ENCODE data around the gene RAB11FIP4.

Gene RAB11FIP4

DNA sequence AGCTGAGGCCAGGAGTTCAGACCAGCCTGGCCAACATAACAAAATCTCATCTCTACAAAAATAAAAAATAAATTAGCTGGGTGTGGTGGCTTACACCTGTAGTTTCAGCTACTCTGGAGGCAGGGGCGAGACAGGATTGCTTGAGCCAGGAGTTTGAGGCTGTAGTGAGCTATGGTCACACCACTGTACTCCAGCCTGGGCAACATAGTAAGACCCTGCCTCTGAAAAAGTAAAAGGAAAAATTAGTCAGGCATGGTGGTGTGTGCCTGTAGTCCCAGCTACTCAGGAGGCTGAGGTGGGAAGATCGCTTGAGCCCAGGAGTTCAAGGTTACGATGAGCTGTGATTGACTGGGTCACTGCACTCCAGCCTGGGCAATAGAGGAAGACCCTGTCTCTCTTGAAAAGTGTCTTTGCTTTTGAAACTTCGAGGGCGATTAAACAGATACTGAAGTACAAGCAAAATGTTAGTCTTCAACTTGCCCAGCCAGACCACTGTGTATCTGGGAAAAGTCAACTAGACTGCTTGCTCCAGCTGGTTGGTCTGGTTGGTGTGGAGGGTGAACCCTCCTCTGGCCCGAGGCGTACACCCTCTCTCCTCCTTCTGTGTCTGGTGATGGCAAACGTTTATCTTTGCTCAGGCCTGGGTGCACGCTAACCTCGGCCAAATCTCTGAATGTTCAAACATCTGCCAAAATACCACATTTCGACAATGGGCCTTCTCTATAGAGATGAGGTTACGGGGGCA lies 174.9 kb downstream of the RAB11FIP4 start:
- no peaks in the 10 kb centered on the region for H3K9me3 Mint-ChIP-seq
- no peak overlapping the region for H3K4me3 Mint-ChIP-seq
- H3K36me3 Mint-ChIP-seq: no peaks in the 10 kb centered on the region
- no peak overlapping the region for H3K27ac Mint-ChIP-seq
- peaks cover 6% of the 10 kb centered on the region for H3K4me1 Mint-ChIP-seq
- no peaks in the 10 kb centered on the region for H3K27me3 Mint-ChIP-seq

- Mint-ChIP-seq H3K9me3 (no peaks in the 10 kb centered on the region), H3K27ac (no peak overlapping the region), H3K4me3 (no peak overlapping the region), H3K4me1 (peaks cover under 1% of the 10 kb centered on the region), H3K36me3 (no peaks in the 10 kb centered on the region), H3K27me3 (no peaks in the 10 kb centered on the region)
Measured at GRCh38 chr17:31566992-31567373, 175.5 kb downstream of the RAB11FIP4 start.

DNA sequence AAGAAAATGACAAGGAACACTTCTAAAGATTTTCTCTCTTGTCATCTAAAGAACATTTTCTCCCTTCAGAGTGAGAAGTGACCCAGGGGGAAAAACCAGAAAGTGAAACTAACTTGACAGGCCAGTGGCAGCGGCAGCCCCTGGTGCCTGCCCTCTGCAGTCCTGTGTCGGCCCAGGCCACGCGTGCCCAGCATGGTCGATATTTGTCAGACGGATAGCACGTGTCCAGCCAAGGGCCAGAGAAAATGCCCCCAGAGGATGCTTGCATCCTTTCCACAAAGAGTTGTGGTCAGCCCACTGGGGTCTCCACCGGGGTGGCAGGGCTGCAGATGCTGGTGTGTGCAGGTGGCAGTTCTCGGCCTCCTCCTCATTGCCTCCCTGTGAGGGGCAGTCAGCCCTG lies 176.6 kb downstream of the RAB11FIP4 start:
- no peak overlapping the region for H3K27ac Mint-ChIP-seq
- no peak overlapping the region for H3K4me3 Mint-ChIP-seq
- H3K27me3 Mint-ChIP-seq: no peaks in the 10 kb centered on the region
- H3K36me3 Mint-ChIP-seq: no peaks in the 10 kb centered on the region
- H3K4me1 Mint-ChIP-seq: no peaks in the 10 kb centered on the region
- H3K9me3 Mint-ChIP-seq: no peaks in the 10 kb centered on the region

DNA sequence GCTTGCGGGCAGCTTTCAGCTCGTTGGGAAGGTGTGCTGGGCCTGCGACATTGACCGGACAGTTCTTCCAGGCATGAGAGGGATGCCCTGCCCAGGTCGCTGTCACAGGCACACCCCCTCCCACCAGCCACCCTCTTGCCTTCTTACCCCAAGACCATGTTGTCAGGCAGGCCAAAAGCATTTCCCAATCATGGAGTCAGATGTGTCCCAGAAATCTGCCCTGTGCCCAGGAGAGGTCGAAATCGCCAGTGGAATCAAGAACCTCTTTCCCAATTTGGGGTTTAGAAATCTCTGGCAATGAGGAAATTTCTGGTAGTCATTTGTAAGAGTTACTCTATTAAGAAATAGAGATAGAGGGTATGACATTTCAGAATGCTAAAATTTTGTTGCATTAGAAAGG lies 177.1 kb downstream of the RAB11FIP4 start:
- Mint-ChIP-seq H3K9me3 (no peaks in the 10 kb centered on the region), H3K27ac (no peak overlapping the region), H3K36me3 (no peaks in the 10 kb centered on the region), H3K27me3 (no peaks in the 10 kb centered on the region), H3K4me1 (no peaks in the 10 kb centered on the region), H3K4me3 (no peak overlapping the region)

DNA sequence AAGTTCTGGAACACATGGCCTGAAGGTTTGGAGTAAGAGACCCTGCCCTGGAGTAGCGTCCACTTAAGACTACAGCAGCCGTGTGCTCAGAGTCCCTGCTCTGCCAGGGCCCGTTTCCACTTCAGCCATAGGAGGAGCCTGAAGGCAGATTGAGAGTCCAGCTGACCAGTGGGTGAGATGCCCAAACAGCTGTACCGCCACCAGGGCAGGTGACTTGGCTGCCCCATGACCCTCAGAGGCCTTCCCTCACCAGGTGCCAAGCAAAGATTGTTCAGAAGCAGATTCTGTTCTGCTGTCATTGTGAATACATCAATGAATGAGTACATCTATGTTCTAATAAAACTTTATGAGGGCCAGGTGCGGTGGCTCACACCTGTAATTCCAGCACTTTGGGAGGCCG lies 178.8 kb downstream of the RAB11FIP4 start:
- Mint-ChIP-seq H3K4me1 (no peaks in the 10 kb centered on the region), H3K9me3 (no peaks in the 10 kb centered on the region), H3K27ac (no peak overlapping the region), H3K36me3 (no peaks in the 10 kb centered on the region), H3K27me3 (no peaks in the 10 kb centered on the region), H3K4me3 (no peak overlapping the region)

DNA sequence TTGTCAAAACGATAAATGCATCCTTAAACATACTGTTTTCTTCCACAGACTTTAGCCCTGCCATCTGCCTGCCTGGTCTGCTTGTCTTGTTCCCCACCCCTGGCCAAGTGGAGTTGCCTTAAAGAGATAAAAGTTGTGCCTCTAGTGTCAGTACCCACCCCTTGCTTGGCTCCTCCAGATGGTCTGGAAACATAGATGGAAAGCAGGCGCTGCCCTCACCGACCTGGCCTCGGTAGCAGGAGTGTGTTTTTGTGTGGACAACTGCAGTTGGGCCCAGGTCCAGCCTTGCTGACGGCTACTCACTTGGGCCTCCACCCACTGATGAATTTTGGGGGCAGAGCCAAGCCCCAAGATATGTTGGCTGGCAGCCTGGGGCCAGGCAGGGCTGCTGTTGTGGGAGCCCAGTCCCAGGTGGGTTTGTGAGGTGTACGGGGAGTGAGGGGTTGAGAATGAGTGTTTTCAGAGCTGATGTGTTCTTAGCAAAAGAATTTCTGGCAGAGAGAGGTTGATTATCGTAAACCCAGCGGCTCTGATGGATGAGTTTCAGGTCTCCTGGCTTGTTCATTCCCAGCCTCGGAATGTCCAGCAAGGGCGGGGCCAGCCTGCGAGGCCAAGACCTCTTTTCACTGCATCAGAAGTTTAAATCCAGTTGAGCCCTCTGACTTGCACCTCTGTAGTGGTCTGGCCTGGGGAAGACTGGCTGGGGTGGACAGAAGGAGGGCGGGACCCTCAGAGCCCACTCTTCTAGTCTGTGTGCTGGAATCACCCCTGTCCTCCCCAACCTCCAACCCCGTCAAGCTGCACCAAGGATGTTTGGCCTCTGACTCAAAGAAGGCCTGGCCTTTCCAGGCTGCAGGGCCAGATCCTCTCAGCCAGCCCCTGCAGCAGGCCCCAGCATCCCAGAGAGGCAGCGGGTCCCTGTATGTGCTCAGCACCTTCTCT lies 179.7 kb downstream of the RAB11FIP4 start:
- Mint-ChIP-seq H3K36me3 (no peaks in the 10 kb centered on the region), H3K27me3 (no peaks in the 10 kb centered on the region), H3K27ac (no peak overlapping the region)

DNA sequence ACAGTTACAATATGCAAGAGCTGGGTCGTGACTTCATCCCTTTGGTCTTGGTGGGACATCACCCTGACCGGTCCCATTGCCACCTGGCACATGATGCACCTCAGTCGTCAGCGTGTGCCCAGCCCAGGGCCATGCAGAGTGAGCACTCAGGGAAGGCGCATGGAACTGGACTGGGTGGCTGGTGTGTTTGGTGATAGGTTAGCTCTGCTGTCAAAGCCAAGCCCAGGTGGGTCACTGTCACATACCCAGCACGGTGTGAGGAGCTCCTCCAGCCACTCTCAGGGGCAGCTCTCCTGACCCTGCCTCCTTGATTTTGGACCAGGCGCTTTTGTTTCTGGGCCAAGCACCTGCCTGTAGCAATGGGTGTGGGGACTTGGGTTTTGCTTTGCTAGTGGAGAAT lies 180.9 kb downstream of the RAB11FIP4 start:
- no peaks in the 10 kb centered on the region for H3K4me1 Mint-ChIP-seq
- H3K36me3 Mint-ChIP-seq: no peaks in the 10 kb centered on the region
- no peaks in the 10 kb centered on the region for H3K9me3 Mint-ChIP-seq
- H3K27ac Mint-ChIP-seq: no peak overlapping the region
- H3K27me3 Mint-ChIP-seq: no peaks in the 10 kb centered on the region
- H3K4me3 Mint-ChIP-seq: no peak overlapping the region

More for the DNA sequence above, 179.7 kb downstream of the RAB11FIP4 start:
- Mint-ChIP-seq H3K4me3 (no peak overlapping the region), H3K9me3 (no peaks in the 10 kb centered on the region), H3K4me1 (no peaks in the 10 kb centered on the region)

- no peaks in the 10 kb centered on the region for H3K27me3 Mint-ChIP-seq
- H3K4me1 Mint-ChIP-seq: no peaks in the 10 kb centered on the region
- H3K9me3 Mint-ChIP-seq: no peaks in the 10 kb centered on the region
- no peak overlapping the region for H3K4me3 Mint-ChIP-seq
- no peaks in the 10 kb centered on the region for H3K36me3 Mint-ChIP-seq
- no peak overlapping the region for H3K27ac Mint-ChIP-seq
Measured at GRCh38 chr17:31573047-31573446, 181.6 kb downstream of the RAB11FIP4 start.

- H3K36me3 Mint-ChIP-seq: no peaks in the 10 kb centered on the region
- H3K27ac Mint-ChIP-seq: no peak overlapping the region
- no peaks in the 10 kb centered on the region for H3K4me1 Mint-ChIP-seq
- H3K9me3 Mint-ChIP-seq: no peaks in the 10 kb centered on the region
- no peaks in the 10 kb centered on the region for H3K27me3 Mint-ChIP-seq
- no peak overlapping the region for H3K4me3 Mint-ChIP-seq
Measured at GRCh38 chr17:31573861-31574260, 182.4 kb downstream of the RAB11FIP4 start.

- no peaks in the 10 kb centered on the region for H3K9me3 Mint-ChIP-seq
- H3K27ac Mint-ChIP-seq: no peak overlapping the region
- H3K27me3 Mint-ChIP-seq: no peaks in the 10 kb centered on the region
- no peaks in the 10 kb centered on the region for H3K4me1 Mint-ChIP-seq
- no peaks in the 10 kb centered on the region for H3K36me3 Mint-ChIP-seq
- no peak overlapping the region for H3K4me3 Mint-ChIP-seq
Measured at GRCh38 chr17:31574458-31574857, 183.0 kb downstream of the RAB11FIP4 start.

DNA sequence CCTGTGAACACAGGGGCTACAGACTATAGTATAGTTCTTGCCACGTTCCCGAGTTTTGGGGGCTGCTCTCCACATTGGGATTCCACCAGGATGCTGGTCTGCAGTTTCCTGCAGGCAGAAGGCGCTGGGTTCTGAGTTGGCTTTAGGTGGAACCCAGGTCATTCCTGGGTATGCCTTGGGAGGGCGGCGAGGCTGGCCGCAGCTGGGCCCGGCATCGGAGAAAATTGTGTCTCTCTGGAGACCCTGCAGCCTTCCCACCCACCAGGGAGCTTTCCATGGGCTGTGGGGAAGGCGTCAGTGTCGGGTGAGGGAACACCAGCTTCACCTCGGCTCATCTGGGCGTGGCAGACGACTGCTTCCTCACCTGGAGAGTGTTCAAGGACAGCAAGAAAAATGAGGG lies 183.6 kb downstream of the RAB11FIP4 start:
- no peak overlapping the region for H3K4me3 Mint-ChIP-seq
- H3K27me3 Mint-ChIP-seq: no peaks in the 10 kb centered on the region
- H3K9me3 Mint-ChIP-seq: no peaks in the 10 kb centered on the region
- no peak overlapping the region for H3K27ac Mint-ChIP-seq
- no peaks in the 10 kb centered on the region for H3K36me3 Mint-ChIP-seq
- H3K4me1 Mint-ChIP-seq: no peaks in the 10 kb centered on the region

GRCh38 chr17:31579265-31579664 lies 187.8 kb downstream of the RAB11FIP4 start:
- H3K9me3 Mint-ChIP-seq: no peaks in the 10 kb centered on the region
- no peak overlapping the region for H3K27ac Mint-ChIP-seq
- H3K4me3 Mint-ChIP-seq: no peak overlapping the region
- no peaks in the 10 kb centered on the region for H3K36me3 Mint-ChIP-seq
- no peaks in the 10 kb centered on the region for H3K4me1 Mint-ChIP-seq
- no peaks in the 10 kb centered on the region for H3K27me3 Mint-ChIP-seq

DNA sequence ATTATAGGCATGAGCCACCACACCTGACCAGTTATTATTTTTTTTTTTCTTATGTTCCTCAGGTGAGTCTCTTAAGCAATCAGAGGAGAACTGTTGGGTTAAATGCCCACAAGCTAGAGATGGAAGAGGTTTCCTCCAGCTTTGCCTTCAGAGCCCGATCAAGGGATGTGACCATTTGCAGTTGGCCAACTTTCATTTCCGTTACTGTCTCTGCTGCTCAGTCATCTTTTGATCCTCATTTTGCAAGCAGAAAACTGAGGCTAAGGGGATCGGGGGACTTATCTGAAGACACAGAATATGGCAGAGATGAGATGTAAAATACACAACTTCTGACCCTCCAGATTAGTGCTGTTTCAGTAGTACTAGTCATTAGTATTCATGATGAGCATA lies 188.8 kb downstream of the RAB11FIP4 start:
- no peaks in the 10 kb centered on the region for H3K9me3 Mint-ChIP-seq
- H3K36me3 Mint-ChIP-seq: no peaks in the 10 kb centered on the region
- H3K4me1 Mint-ChIP-seq: no peaks in the 10 kb centered on the region
- no peak overlapping the region for H3K4me3 Mint-ChIP-seq
- H3K27ac Mint-ChIP-seq: no peak overlapping the region
- no peaks in the 10 kb centered on the region for H3K27me3 Mint-ChIP-seq

- Mint-ChIP-seq H3K27me3 (no peaks in the 10 kb centered on the region), H3K9me3 (no peaks in the 10 kb centered on the region), H3K27ac (no peak overlapping the region), H3K4me3 (no peak overlapping the region), H3K4me1 (no peaks in the 10 kb centered on the region), H3K36me3 (no peaks in the 10 kb centered on the region)
Measured at GRCh38 chr17:31580706-31581490, 189.4 kb downstream of the RAB11FIP4 start.

GRCh38 chr17:31581491-31581890 lies 190.0 kb downstream of the RAB11FIP4 start:
- H3K4me1 Mint-ChIP-seq: no peaks in the 10 kb centered on the region
- no peak overlapping the region for H3K4me3 Mint-ChIP-seq
- no peaks in the 10 kb centered on the region for H3K9me3 Mint-ChIP-seq
- no peak overlapping the region for H3K27ac Mint-ChIP-seq
- no peaks in the 10 kb centered on the region for H3K27me3 Mint-ChIP-seq
- no peaks in the 10 kb centered on the region for H3K36me3 Mint-ChIP-seq
